GM18502 (cell line): ENCODE data around the gene SBNO2.

Experiments
- ATAC-seq: cut with Tn5 transposase; IDR thresholded peaks from one replicate; pipeline ENCODE4 v1.9.1; 2021; ENCODE audit warnings: mild to moderate bottlenecking; ENCODE audit not compliant: unreplicated experiment, poor library complexity

The SBNO2 gene

GRCh38 chr19:1109032-1109551 is 65.0 kb downstream of the SBNO2 start:
- ATAC-seq: no peak

DNA sequence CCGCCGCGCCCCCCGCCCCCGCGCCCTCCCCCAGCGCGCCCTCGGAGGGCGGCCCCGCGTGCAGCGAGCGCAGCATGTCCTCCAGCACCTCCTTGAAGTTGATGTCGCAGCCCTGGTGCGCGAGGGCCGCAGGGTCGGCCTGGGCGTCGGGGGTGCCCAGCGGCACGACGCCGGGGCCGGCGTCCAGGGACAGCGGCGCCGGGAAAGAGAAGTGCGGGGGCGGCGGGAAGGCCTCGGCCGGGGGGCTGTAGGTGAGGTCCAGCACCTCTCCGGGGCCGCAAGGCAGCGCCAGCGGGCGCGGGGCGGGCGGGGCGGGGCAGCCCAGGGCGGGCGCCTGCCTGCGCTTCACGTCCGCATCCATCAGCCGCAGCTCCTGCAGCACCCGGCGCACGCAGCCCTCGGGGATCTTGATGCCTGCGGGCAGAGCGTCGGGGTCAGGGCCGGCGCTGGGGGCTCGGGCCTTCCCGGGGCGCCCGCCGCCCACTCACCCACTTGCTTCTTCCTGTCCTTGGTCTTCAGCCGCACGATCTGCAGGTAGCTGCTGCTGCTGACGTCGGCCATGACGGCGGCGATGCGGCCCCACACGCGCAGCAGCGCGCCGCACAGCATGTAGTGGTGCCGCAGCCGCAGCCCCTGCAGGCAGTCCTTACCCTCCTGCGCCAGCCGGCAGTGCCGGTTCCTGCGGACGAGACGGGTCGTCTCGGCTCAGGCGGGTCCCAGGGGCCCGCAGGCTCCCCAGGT is 65.6 kb downstream of the SBNO2 start:
- ATAC-seq: no peak

DNA sequence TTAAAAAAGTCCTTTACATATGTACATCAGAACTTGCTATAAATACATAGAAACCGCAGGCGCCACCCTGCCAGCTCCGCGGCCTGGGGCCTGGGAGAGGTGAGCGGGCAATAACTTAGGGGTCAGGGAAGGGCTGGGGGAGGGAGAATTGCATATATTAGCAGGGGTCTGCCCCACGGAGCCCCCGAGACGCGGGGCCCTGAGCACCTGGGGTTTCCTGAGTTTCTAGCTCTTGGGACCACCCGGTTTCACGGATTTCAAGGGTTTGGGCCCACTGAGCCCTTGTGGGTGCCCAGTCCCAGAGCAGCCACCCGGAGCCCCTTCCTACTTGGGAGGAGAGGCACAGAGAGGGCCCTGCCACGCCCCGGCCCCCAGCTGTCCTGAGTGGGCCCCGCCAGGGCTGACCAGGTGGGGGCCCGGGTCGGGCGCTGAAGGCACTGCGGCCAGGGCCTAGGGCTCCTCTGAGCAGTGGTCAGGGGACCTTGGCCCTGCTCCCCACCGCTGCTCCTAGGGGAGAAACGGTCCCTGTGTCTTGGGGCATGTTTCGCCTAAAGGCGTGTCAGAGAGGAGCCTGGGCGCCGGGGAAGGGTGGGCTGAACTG is 66.3 kb downstream of the SBNO2 start:
- ATAC-seq: no peak

DNA sequence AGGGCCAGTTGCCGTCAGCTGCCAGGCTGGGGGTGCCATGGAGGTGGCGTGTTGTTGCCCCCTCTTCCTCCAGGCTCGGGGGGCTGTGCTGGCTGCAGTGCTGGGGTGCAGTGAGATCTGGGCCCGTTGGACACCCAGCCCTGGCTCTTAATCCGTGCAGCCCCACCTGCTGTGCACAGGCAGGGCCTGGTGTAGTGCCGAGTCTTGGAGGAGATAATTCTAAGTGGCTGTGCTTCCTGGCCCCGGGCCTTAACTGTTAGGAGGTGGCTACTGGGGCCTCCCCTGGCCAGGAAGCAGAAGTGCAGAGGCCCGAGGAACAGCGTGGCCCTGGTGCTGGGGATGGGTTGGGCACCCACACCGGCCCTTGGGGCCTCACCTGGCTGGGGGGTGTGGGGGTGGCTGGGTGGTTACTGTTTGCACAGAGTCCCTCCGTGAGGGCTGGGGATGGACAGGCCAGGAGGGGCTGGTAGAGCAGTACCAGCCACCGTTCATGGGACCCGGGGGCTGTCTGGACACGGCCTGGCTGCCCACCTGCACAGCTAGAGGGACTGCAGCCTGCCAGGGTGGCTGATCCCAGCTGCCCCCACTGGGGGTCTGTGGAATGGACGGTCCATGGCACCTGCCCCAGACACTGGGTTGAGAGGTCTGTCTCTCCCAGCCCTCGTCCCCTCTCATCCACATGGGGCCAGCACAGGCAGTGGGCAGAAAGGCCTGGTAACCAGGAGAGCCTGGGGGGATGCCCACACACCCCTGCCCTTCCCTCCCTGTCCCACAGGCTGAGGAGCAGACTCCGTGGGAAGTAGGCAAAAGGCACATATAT is 67.0 kb downstream of the SBNO2 start:
- no peak for ATAC-seq

GRCh38 chr19:1105873-1106840 is 67.9 kb downstream of the SBNO2 start:
- no peak for ATAC-seq

DNA sequence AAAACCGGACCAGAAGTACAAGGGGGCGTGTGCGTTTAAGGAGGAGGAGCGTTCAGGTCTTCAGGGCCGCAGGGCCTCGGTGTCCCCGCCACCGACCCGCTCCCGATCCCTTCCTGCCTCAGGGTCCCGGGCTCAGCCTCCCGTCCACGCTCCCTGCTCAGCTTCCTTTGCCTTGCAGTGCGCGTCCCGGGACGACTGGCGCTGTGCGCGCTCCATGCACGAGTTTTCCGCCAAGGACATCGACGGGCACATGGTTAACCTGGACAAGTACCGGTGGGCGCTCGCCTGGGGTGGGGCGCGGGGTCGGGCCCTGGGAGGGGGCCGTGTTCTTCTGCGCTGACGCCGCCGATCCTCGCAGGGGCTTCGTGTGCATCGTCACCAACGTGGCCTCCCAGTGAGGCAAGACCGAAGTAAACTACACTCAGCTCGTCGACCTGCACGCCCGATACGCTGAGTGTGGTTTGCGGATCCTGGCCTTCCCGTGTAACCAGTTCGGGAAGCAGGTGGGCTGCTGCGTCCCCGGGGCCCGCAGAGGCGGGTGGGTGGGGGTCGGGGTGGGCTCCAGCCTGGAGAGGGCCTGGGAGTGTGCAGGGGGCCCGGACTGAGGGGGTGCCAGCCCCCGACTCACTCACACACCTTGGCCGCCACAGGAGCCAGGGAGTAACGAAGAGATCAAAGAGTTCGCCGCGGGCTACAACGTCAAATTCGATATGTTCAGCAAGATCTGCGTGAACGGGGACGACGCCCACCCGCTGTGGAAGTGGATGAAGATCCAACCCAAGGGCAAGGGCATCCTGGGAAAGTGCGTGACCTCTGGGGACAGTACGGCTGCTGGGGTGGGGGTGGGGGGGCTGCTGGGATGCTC is 68.8 kb downstream of the SBNO2 start:
- ATAC-seq: peak; percentile 9

DNA sequence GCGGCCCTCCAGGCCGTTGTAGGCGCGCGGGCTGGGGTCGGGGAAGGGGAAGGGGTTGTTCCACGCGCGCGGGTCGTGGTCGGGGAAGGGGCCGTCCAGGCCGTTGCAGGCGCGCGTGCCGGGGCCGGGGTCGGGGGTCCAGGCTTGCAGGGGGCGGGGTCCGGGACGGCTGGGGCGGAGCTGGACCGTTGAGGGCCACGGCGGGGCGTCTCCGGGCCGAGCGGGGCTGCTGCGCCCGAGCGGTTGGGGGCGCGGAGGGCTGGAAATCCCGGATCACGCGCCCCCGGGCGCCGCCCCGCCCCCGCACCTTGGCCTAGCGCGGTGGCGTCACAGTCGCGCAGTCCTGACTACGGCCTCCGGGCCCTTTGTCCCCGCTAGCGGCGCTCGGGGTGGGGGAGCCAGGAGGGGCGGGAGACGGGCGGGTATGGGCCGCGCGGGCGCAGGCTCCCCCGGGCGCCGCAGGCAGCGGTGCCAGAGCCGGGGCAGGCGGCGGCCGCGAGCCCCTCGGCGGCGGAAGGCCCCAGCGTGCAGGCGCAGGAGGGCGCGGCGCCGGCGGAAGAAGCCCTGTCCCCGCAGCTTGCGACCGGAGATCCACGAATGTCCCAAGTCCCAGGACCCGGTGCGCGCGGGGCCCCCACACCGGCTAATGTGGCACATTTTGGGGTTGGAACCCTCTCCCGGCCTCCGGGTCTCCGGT is 69.6 kb downstream of the SBNO2 start:
- ATAC-seq: peak; percentile 28

DNA sequence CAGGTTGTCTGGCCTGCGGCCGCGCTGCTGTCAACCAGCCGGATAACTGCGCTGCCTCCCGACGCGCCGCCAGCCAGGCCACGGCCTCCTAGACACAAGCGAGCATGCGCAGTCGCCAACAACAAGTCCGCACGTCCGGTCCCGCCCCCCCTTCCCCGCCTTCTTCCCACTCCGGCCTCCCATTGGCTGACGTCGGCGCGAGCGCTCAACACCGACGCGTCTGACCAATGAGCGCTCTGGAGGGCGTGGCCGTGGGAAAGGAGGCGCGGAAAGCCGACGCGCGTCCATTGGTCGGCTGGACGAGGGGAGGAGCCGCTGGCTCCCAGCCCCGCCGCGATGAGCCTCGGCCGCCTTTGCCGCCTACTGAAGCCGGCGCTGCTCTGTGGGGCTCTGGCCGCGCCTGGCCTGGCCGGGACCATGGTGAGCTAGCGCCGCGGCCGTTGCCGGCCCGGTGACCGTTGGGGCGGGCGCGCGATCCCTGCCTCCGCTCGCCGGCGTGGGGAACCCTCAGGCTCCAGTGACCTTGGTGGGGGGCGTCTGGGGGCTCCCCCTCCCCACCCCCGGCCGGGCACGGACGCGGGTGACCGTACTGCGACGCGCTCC is 70.3 kb downstream of the SBNO2 start, which contains the start of gene GPX4:
TSS of gene GPX4 (plus strand) at position 287 of the 603 bp plus-strand sequence. CDS start at position 337, 50 bp downstream.
- peak; percentile 63 for ATAC-seq

- ATAC-seq: no peak
Observed at GRCh38 chr19:1103132-1103707, 70.8 kb downstream of the SBNO2 start.

DNA sequence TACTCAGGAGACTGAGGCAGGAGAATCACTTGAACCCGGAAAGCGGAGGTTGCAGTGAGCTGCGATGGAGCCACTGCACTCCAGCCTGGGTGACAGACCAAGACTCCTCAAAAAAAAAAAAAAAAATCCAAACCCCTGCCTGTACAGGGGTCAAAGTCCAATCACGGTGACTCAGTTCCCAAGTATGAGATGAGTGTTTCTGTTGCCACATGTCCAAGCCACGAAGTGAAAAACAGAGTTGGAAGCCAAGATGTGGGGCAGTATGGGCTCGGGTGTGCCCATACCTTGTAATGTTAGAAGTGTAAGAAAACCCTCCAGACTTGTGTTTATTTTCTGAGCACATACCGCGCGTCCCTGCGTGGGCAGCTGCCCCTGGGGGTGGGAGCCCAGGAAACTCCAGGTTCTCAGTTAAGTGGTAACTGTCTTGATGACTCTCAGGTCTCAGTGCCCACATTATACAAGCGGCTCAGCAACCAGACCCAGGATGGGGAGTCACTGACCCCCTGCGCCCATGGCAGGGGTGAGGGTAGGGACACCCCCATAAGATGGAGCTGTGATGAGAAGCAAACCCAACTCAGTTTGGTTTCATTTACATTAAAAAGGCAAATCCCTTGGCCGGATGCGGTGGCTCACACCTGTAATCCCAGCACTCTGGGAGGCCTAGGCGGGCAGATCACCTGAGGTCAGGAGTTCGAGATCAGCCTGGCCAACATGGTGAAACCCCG is 71.5 kb downstream of the SBNO2 start:
- ATAC-seq: no peak

GRCh38 chr19:1101337-1101698 is 72.8 kb downstream of the SBNO2 start:
- ATAC-seq: no peak

- no peak for ATAC-seq
Observed at GRCh38 chr19:1098177-1099051, 75.7 kb downstream of the SBNO2 start.

GRCh38 chr19:1097810-1098176 is 76.3 kb downstream of the SBNO2 start:
- ATAC-seq: no peak

GRCh38 chr19:1094978-1095701 is 78.9 kb downstream of the SBNO2 start, which contains the start of gene POLR2E:
Gene POLR2E (minus strand): TSS chr19:1095375. CDS start chr19:1095315, 60 bp downstream.
- ATAC-seq: peak; percentile 77

DNA sequence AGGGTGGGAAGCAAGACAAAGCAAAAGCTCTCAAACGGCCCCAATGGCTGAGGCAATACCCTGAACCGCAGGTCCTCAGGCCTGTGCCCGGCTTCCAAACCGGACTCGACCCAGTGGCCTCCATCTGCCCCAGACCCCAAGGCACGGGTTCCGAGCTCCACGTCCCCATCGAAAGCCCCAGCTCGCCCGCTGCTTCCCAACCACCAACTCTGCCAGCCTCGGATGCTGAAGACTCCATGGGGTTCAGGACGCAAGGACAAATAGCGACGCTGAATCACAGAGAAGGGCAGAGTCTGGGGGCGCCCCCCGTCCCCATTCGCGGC is 79.5 kb downstream of the SBNO2 start:
- ATAC-seq: peak; percentile 2
